Activated gamma-delta T cell treated with anti-CD3 and anti-CD28 coated beads, Interleukin-2, amount 50 U/mL, for 16 hours (primary cell): ENCODE measurements around the gene SIK2.
A peak's percentile ranks its signal among the peaks of the same experiment; 100 is the strongest.

Experiments
- DNase-seq: peaks from one replicate; pipeline ENCODE4 v3.0.0-alpha.2; 2020; ENCODE audit warnings: low read depth

SIK2 gene

DNA sequence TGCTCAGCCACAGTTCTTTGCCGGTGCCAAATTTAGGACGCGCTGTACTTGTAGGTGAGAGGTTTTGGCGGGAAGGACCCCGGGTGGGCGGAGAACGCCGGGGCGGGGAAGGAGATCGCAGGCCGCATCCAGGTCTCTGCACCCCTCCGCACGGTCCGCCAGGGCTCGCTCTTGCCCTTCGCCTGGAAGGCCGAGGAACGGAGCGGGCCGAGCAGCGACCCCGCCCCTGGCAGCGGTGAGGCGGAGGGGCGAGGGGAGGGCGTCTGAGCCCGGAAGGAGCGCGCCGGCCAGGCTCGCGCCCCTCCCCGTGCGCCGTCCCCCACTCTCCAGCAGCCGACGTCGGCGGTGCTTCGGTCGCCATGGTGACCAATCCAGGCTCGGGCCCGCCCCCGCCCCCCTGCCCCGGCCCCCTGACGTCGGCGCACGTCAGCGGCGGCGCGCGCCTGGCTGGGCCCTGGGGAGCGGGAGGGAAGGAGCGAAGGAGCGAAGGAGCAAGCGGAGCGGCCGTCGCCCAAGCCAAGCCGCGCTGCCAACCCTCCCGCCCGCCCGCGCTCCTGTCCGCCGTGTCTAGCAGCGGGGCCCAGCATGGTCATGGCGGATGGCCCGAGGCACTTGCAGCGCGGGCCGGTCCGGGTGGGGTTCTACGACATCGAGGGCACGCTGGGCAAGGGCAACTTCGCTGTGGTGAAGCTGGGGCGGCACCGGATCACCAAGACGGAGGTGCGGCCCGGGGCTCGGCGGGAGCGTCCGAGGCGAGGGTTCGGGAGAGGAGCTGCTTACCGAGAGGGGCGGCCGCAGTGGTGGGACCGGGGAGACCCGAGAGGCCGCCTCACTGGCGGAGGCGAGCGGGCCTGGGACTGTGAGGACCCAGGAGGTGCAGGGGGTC lies at the start of gene SIK2:
Gene SIK2, plus strand, starts transcription at position 471 of the 886 bp plus-strand sequence. Its CDS starts 115 bp downstream, at position 586.
- DNase-seq, result peak; percentile 82

- no peak for DNase-seq
These were observed 47.7 kb upstream of the SIK2 start for GRCh38 chr11:111554532-111554931.

- DNase-seq, result no peak
These were observed 47.0 kb upstream of the SIK2 start for GRCh38 chr11:111555255-111555654.

- no peak for DNase-seq
These were observed 44.7 kb upstream of the SIK2 start for GRCh38 chr11:111557425-111558111.

DNA sequence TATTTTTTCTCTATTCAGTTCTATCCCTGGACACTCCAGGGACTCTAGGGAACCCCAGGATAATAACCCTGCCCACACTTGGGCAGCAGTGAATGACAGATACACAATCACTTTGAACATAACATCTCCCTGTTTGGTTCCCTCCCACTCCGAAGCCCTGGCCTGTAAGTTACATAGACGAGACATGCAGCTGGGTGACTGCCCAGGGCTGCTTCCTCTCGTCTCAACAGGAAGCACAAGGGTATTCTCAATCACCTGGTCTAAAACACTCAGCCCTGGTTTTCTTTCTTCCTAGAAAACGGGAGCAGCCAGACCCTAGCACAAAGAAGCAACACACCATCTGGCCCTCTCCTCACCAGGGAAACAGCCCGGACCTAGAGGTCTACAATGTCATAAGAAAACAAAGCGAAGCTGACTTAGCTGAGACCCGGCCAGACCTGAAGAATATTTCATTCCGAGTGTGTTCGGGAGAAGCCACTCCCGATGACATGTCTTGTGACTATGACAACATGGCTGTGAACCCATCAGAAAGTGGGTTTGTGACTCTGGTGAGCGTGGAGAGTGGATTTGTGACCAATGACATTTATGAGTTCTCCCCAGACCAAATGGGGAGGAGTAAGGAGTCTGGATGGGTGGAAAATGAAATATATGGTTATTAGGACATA lies 42.3 kb upstream of the SIK2 start:
- DNase-seq, result no peak

- DNase-seq, result no peak
These were observed 41.4 kb upstream of the SIK2 start for GRCh38 chr11:111560800-111561199.

DNA sequence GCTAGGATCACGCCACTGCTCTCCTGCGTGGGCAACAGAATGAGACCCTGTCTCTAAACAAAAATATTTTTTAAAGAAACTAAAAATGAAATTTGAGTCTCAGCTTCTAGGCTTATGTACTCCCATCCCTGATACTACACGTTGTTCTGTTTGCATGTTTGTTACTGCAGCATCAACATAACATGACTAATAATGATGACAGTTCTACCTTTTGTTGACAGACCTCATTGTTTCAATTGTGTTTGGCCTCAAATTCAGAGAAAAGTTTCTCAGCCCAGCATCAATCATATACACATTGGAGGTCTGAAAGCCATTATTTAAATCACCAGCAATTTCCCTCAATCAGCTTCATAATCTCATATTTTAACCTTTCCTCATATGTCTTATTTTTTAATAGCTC lies 40.9 kb upstream of the SIK2 start:
- no peak for DNase-seq

- no peak for DNase-seq
These were observed 40.4 kb upstream of the SIK2 start for GRCh38 chr11:111561791-111562325.

GRCh38 chr11:111562692-111563389 lies 39.4 kb upstream of the SIK2 start:
- DNase-seq, result no peak

DNA sequence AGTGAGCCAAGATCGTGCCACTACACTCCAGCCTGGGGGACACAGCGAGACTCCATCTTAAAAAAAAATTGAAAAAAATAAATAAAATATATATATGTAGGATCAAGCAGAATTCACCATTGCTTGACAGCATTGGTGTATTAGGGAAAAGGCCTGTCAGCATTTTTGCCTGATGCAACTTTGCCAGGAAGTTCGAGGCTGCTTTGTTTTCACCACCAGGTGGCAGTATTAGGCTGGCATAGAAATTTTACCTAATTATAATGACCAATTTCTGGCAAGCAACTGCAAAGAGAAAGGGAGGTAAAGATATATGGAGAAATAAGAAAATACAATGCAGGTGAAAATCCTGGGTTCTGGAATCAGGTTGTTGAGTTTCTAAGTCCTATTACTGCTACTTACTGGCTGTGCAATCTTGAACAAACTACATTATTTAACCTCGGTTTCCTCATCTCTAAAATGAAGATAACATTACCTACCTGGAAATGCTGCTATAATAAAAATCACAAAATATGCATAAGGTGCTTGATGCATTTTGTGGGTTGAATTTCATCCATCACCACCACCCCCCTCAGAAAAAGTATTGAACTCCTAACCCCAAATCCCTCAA lies 37.0 kb upstream of the SIK2 start:
- peak; percentile 39 for DNase-seq

DNA sequence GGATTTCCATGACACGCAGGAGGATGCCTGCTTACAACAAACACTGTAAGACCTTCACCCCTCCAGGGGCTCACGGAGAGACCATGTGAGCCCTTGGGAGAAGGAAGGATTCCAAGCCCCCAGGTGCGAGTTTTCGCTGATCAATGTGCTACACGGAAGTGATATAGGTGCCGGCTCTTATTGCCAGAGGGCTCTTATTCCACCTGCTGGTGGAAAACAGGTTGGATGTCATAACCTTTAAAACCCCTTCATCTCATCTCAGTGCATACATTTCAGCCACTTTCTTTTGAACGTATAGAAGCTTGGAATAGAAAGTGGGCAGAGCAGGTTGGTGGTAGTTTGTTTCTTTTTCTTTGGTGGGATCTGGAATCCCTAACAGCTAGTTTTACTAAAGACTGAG lies 35.9 kb upstream of the SIK2 start:
- DNase-seq, result no peak

DNA sequence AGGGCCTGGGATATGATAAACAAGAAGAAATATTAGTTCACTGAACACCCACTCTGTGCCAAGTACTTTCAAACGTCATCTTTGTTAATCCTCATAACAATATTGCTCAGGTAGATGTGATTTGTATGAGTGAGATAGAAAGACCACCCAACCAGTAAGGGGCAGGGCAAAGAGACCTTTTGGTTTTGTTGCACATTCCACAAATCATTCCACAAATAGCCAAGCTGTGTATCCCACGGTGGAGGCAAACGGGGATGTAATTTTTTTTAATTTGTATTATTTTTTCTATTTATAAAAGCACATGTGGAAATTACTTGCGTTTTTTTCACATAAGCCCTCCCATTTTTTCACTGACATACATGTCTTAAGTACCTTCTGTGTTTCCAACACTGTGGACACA lies 32.8 kb upstream of the SIK2 start:
- DNase-seq, result no peak

DNA sequence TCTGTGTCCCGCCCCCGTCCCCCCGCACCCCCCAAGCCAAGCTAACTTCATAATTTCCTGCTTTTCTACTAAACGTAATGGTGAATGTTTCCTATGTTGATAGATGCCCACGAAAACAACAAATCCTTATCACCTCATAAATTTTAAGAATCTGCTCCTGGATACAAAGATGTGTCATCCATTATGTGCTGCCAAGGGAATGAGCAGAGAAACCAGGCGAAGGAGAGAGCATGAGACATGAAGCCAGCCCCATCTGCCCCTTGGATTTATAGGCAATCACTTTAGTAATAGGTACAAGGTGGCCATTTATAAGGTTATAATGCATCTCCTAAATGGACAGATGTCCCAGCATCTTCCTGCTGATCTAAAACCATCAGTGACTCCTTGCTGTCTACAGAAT lies 31.5 kb upstream of the SIK2 start:
- DNase-seq, result no peak

DNA sequence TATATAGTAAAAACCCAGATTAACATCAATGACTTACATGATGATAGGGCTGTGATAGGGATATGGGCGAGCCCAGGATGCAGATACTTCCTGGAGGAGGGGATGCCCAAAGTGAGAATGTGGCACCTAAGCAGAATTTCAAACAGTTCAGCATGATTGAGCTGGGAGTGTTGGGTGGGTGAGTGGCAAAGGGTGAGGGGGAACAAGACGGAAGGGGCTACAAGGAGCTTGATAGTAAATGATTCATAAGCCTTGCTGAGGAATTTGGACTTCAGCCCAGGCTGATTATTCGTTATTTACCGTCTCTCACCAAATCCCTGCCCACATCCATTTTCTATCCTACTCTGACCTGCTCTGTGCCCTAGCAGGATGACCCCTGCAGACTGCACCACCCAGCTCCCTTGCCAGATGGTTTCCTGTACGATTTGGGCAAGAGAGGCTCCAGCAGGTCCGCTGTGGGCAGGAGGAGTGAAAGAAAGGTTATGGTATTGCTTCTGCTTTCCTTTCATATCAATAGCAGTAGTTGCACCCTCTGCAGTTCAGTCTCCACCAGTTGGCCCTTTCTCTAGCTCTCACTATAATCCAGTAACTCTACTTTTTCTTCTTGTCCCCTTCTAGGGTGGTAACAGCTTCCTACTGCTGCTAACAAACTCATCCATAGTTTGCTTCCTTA lies 30.3 kb upstream of the SIK2 start:
- DNase-seq, result no peak

- no peak for DNase-seq
These were observed 29.7 kb upstream of the SIK2 start for GRCh38 chr11:111572581-111572980.

- DNase-seq, result no peak
These were observed 28.4 kb upstream of the SIK2 start for GRCh38 chr11:111573821-111574249.

DNA sequence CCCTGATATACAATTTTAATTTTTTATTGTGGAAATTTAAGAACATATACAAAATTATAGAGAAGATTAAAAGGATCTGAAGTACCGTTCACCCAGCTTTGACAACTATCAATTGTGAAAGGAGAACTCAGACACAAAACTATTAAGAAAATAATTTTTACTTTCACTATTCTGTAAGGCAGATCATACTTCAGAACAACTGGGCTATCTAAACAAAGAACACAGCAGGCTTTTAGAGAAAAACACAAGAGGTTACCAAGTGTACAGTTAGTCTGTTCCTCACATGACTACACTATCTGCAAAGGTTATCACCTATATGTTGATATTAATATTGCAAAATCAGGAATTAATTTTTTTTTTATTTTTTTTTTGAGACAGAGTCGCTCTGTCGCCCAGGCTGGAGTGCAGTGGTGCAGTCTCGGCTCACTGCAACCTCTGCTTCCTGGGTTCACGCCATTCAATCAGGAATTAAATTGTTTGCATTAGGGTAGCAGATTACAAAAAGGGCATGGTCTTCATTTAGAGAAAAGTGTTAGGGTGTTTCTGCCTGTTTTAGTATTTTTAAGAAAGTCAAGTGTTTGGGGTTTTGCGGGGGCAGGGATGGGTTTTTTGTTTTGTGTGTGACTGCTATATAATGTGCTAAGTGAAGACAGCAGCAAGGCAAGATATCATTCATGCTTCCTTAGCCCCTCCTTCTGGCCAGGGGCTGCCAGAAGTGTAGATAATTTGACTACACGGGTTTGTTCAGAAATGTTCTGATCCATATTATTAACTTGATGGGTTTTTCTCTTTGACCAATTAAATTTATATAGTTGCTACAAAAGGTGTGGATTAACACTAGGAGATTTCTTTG lies 27.6 kb upstream of the SIK2 start:
- no peak for DNase-seq

- no peak for DNase-seq
These were observed 26.5 kb upstream of the SIK2 start for GRCh38 chr11:111575740-111576139.

DNA sequence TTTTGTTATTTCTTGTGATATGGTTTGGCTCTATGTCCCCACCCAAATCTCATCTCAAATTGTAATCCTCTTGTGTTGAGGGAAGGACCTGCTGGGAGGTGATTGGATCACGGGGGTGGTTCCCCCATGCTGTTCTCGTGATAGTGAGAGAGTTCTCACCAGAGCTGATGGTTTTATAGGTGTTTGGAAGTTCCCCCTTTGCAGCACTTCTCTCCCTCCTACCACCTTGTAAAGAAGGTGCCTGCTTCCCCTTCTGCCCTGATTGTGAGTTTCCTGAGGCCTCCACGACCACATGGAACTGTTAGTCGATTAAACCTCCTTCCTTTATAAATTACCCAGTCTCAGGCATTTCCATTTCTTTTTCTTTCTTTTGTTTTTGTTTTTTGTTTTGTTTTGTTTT lies 24.4 kb upstream of the SIK2 start:
- DNase-seq, result no peak

GRCh38 chr11:111581341-111581740 lies 20.9 kb upstream of the SIK2 start:
- DNase-seq, result no peak
